WI38 (cell line): ENCODE measurements around the gene TBX4.

Experiments
- H3K4me3 ChIP-seq: 2 replicates; pipeline ENCODE4 v1.5.1; 2011; ENCODE audit warnings: low read depth, mild to moderate bottlenecking, control low read depth, low read length
- CTCF ChIP-seq: IDR thresholded peaks from 2 replicates; pipeline ENCODE4 v1.5.1; 2012; ENCODE audit warnings: low read depth, mild to moderate bottlenecking, control low read depth, low read length

Gene TBX4

GRCh38 chr17:61479493-61480413 is 27.5 kb downstream of the TBX4 start:
- TF ChIP-seq CTCF, result no peak

GRCh38 chr17:61480414-61480807 is 28.2 kb downstream of the TBX4 start:
- no peak for TF ChIP-seq CTCF
- no peak overlapping the region for H3K4me3 ChIP-seq

More at GRCh38 chr17:61479493-61480413, 27.5 kb downstream of the TBX4 start:
- H3K4me3 ChIP-seq, result no peak overlapping the region

GRCh38 chr17:61481421-61481820 is 29.2 kb downstream of the TBX4 start:
- H3K4me3 ChIP-seq, result no peak overlapping the region
- TF ChIP-seq CTCF, result no peak

GRCh38 chr17:61482467-61482866 is 30.2 kb downstream of the TBX4 start:
- no peak overlapping the region for H3K4me3 ChIP-seq
- no peak for TF ChIP-seq CTCF

- no peak overlapping the region for H3K4me3 ChIP-seq
- no peak for TF ChIP-seq CTCF
Measured at GRCh38 chr17:61483778-61484116, 31.5 kb downstream of the TBX4 start.

GRCh38 chr17:61484174-61484573 is 32.0 kb downstream of the TBX4 start:
- H3K4me3 ChIP-seq, result no peak overlapping the region
- no peak for TF ChIP-seq CTCF

GRCh38 chr17:61485067-61485775 is 33.0 kb downstream of the TBX4 start:
- H3K4me3 ChIP-seq, result no peak overlapping the region
- no peak for TF ChIP-seq CTCF
